Neuron (in vitro differentiated cells): ENCODE results near the gene CHRM2.

Experiments
- H2AFZ ChIP-seq: one replicate; pipeline ENCODE4 v1.6.1; 2013; ENCODE audit warnings: low read depth, mild to moderate bottlenecking, inconsistent platforms, low read length, moderate library complexity
- H3K27me3 ChIP-seq: one replicate; pipeline ENCODE4 v1.6.1; 2013; ENCODE audit warnings: low read length; ENCODE audit not compliant: insufficient read depth
- H3K36me3 ChIP-seq: one replicate; pipeline ENCODE4 v1.6.1; 2013; ENCODE audit warnings: low read length; ENCODE audit not compliant: insufficient read depth
- H3K4me1 ChIP-seq: one replicate; pipeline ENCODE4 v1.6.1; 2013; ENCODE audit warnings: low read length; ENCODE audit not compliant: insufficient read depth
- H3K4me3 ChIP-seq: 2 replicates; pipeline ENCODE4 v1.5.1; 2013; ENCODE audit warnings: mild to moderate bottlenecking, low read length, moderate library complexity
- H3K9me3 ChIP-seq: one replicate; pipeline ENCODE4 v1.6.1; 2013; ENCODE audit warnings: low read length

CHRM2 gene

DNA sequence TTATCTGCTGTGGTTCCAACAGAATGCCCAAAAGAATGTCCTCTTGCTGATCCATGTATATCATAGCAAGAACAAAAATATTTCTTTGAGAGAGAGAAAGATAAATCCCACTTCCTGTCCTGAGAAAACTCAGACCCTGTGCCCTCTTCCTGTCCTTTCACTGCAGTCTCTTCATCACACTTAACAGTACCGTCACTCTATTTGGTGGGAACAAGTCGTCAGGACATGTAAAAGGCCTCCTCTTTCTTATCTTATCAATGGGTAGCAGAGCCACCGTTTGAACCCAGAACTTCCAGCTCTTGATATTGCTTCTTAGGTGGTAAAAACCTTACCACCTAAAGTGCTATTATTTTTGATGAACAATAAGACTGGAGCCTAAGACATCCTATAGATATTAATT lies 43.9 kb downstream of the CHRM2 start:
- H3K9me3 ChIP-seq = no peaks in the 10 kb centered on the region
- H3K27me3 ChIP-seq = no peaks in the 10 kb centered on the region
- no peak overlapping the region for H2AFZ ChIP-seq
- H3K4me1 ChIP-seq = no peaks in the 10 kb centered on the region
- no peak overlapping the region for H3K4me3 ChIP-seq
- no peaks in the 10 kb centered on the region for H3K36me3 ChIP-seq

DNA sequence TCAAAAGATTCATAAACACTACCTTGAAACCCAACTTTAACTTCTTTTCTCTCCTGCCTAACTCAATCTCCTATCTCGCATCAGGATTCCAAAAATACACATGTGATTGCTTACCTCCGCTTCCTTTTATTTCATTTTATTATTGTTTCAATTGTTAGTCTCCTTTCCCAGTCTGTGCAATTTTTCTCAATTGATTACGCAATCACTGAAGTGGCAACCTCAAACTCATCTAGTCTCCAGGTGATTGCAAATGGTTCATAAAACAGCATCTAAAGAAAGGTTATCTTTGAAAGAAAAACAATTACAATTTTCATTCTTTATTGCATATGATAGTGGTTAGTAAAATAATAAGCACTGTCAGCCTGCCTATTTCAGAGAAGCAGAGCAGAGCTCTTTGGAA lies 45.6 kb downstream of the CHRM2 start:
- H3K27me3 ChIP-seq = no peaks in the 10 kb centered on the region
- H3K4me1 ChIP-seq = no peaks in the 10 kb centered on the region
- no peak overlapping the region for H3K4me3 ChIP-seq
- H3K36me3 ChIP-seq = no peaks in the 10 kb centered on the region
- no peaks in the 10 kb centered on the region for H3K9me3 ChIP-seq
- no peak overlapping the region for H2AFZ ChIP-seq

DNA sequence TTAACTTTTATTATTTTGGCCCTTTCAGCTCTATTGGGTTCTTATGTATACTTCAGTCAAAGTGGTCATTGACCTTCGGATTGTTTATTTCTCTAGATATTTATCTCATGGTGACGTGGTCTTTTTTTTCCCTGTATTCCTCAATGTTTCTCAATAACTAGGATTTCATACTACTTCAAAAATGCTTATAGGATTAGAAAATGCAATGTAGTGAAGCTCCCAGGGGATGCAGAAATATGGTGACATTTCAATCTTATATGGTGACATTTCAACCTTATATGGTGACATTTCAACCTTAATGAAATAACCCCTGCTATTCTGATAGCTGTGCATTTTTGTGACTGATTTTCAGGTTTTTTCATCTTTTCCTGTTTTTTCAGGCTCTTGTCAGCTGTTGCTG lies 51.4 kb downstream of the CHRM2 start:
- H3K36me3 ChIP-seq = no peaks in the 10 kb centered on the region
- no peaks in the 10 kb centered on the region for H3K4me1 ChIP-seq
- no peaks in the 10 kb centered on the region for H3K9me3 ChIP-seq
- no peaks in the 10 kb centered on the region for H3K27me3 ChIP-seq
- H3K4me3 ChIP-seq = no peak overlapping the region
- H2AFZ ChIP-seq = no peak overlapping the region

DNA sequence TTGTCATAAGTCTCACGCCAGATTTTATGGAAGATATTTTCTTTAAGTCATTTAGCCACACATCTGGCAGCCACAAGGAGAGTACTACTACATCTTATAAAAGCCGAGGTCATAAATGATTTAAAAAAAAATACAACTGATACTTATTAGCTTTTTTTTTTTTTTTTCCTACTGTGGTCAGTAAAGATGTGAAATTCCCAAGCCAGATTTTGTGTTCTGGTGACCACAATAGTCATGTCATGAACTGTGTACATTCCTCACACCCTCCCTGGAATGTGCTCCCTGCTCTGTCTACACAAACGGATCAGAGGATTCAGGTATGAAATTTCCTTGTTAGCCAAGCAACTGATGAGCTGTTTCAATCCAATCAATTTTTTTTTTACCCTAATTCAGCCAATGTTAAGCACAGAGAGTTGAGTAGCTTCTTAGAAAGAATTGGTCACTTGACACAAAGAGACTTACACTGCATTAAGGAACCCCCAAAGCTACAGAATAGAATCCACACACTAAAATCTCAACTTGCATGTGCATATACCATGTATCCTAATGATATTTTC lies 54.7 kb downstream of the CHRM2 start:
- Histone ChIP-seq H2AFZ (no peak overlapping the region), H3K9me3 (no peaks in the 10 kb centered on the region), H3K36me3 (no peaks in the 10 kb centered on the region), H3K4me1 (no peaks in the 10 kb centered on the region), H3K27me3 (no peaks in the 10 kb centered on the region), H3K4me3 (no peak overlapping the region)

DNA sequence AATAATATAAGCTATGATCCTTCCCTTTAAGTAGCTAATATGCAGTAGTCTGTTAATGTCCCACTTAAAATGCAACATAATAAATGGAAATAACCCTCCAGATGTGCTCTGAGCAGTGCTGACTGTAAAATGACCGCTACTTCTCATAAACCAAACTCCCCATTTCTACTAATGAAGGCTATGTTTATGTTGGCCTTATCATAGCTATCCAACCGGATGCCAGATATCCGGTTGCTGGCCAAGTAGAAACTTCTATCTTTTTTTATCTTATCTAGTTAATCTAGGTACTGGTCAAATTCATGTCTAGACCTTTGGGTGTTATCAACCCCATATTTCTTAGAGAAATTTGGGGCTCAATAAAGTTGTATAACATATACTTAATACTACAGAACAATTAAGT lies 56.6 kb downstream of the CHRM2 start:
- H3K36me3 ChIP-seq = no peaks in the 10 kb centered on the region
- no peak overlapping the region for H2AFZ ChIP-seq
- H3K4me3 ChIP-seq = no peak overlapping the region
- peaks cover 7% of the 10 kb centered on the region for H3K4me1 ChIP-seq
- no peaks in the 10 kb centered on the region for H3K9me3 ChIP-seq
- no peaks in the 10 kb centered on the region for H3K27me3 ChIP-seq

DNA sequence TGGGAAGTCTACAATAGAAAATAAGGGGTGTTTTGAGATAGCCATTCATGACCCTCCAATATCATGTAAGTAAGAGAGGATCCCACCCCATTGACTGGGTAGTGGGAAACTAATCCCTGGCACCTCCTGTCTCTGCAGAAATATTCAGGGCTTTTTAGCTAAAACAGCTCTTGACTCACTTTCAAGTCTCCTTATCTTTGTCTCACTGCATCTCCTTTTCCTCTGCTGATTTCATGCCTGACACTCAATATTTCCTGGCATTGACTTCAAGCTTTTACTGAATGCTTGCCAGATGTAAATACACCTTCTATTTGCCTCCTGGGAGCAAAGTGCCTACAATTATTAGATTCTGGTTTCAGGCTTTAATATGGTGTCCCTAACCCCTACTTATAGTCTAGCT lies 57.1 kb downstream of the CHRM2 start:
- Histone ChIP-seq H3K4me3 (no peak overlapping the region), H3K36me3 (no peaks in the 10 kb centered on the region), H2AFZ (no peak overlapping the region), H3K9me3 (no peaks in the 10 kb centered on the region), H3K27me3 (no peaks in the 10 kb centered on the region), H3K4me1 (peaks cover 7% of the 10 kb centered on the region)

DNA sequence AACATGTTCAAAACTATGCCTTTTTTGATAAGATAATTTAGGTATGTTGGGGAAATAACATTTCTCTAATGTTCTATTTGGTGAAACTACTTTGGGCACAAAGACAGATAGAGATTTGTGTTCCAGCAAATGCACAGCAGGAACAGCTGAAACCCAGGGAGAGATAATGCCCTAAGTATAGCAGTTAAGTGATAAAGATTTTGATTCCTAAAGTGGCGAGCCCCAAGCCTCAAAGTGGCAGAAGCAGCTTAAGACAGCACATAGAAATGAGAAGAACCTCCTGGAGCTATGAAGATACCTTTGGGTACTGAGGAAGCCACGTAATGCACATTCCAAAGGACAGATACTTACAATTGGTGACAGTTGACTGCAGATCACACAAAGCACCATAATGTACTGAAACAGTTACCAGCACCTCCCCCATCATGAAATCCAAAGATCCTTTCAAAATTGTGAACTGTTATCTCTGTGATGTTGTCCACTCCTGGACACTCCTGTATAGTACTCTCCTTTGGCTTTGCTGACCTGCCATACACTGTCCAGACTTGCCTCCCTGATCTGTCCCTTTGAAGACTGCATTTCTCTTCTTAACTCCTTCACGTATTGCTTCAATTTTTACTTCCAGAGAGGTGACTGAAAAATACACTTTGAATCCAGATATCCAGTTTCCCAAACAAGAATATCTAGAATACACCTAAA lies 62.9 kb downstream of the CHRM2 start:
- H3K36me3 ChIP-seq = no peaks in the 10 kb centered on the region
- no peaks in the 10 kb centered on the region for H3K9me3 ChIP-seq
- no peaks in the 10 kb centered on the region for H3K27me3 ChIP-seq
- H3K4me1 ChIP-seq = peaks cover 7% of the 10 kb centered on the region
- H2AFZ ChIP-seq = no peak overlapping the region
- H3K4me3 ChIP-seq = no peak overlapping the region

DNA sequence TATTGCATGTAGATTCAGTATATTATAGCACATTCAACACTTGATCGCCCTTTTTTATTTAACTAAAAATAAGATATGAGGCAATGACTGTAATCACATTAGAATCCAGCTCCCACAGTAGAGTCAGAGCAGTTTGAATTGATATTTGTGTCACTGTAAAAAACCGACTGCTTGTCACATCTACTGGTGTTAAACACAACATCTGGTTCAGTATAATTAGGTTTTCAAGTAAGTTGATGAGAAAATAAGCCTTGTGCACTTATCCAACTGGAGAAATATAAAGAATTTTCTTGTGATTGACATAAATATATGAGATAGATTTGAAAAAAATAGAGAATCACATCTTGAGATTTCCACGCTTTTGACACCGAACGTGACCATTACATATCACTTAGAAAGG lies 69.0 kb downstream of the CHRM2 start:
- H3K27me3 ChIP-seq = no peaks in the 10 kb centered on the region
- H3K9me3 ChIP-seq = no peaks in the 10 kb centered on the region
- peaks cover 7% of the 10 kb centered on the region for H3K4me1 ChIP-seq
- no peak overlapping the region for H3K4me3 ChIP-seq
- H2AFZ ChIP-seq = no peak overlapping the region
- H3K36me3 ChIP-seq = no peaks in the 10 kb centered on the region

DNA sequence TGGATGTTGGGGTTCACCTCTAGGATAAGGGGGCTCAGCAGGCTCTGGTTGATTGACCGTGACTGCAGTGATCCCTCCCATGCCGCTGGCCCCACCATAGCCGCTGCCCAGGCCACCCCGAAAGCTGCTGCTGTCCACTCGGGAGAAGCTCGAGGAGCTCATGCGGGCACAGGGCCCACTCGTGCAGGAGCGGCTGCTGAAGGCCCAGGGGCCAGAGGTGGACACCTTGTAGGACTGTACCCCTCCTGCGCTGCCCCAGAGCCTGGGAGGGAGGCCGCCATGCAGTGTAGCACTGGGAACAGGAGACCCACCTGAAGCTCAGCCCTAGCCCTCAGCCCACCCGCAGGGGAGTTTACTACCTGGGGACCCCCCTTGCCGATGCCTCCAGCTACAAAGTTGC lies 70.0 kb downstream of the CHRM2 start:
- H3K36me3 ChIP-seq = no peaks in the 10 kb centered on the region
- no peak overlapping the region for H2AFZ ChIP-seq
- H3K9me3 ChIP-seq = no peaks in the 10 kb centered on the region
- no peak overlapping the region for H3K4me3 ChIP-seq
- peaks cover 17% of the 10 kb centered on the region for H3K4me1 ChIP-seq
- no peaks in the 10 kb centered on the region for H3K27me3 ChIP-seq

DNA sequence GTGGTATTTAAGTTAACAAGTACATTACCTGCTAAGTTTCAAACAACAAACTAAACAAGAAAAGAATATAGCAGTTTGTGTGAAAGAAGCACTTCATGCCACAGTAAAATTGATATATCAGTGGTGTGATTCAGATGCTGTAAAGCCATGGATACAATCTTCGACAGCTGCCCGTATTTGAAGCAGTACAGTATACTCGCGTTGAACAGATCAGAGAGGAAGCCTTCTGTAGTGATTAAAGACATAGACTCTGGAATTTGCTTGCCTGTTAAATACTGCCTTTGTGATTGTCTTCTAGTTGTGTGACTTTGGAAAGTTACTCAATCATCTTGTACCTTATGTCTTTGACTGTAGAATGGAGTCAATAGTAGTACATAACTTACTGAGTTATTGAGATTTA lies 71.7 kb downstream of the CHRM2 start:
- peaks cover 18% of the 10 kb centered on the region for H3K4me1 ChIP-seq
- H3K4me3 ChIP-seq = no peak overlapping the region
- no peak overlapping the region for H2AFZ ChIP-seq
- no peaks in the 10 kb centered on the region for H3K27me3 ChIP-seq
- no peaks in the 10 kb centered on the region for H3K36me3 ChIP-seq
- no peaks in the 10 kb centered on the region for H3K9me3 ChIP-seq

DNA sequence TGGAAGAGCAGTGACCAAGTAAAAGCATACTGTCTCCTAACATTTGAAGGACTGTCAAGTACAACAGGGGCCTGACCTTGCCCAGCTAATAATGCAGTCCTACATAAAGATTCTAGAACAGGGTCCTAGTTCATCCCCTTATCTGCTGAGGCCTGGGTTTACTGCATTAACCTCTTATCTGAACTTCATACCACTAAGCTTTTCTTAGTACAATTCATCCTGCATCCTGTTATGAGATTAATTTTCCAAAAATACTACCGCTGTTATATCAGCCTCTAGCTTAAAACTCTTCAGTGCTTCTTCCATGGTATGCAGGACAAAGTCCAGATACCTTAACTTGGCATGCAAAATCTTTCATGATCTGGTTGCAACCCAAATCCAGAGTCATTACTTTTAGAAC lies 72.5 kb downstream of the CHRM2 start:
- Histone ChIP-seq H3K4me1 (peaks cover 18% of the 10 kb centered on the region), H3K9me3 (no peaks in the 10 kb centered on the region), H3K36me3 (no peaks in the 10 kb centered on the region), H3K4me3 (no peak overlapping the region), H3K27me3 (no peaks in the 10 kb centered on the region), H2AFZ (no peak overlapping the region)

DNA sequence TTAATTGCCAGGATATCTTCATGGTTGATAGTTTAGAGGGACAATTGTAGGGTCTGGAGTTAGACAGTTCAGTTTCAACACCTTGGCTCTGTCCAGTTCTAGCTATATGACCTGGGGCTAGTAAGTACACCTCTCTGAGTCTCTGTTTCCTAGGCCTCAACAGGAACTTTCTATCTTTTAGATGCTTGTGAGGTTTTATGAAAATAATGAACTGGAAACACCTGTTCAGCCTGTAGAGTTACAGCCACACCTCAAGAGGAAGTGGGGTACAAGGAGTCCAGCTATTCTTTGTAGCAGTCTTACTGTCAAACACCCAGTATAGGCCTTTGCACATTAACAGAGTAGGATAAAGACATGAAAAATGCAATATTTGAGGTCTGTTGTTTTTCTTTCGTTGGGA lies 73.4 kb downstream of the CHRM2 start:
- Histone ChIP-seq H3K9me3 (no peaks in the 10 kb centered on the region), H2AFZ (no peak overlapping the region), H3K36me3 (no peaks in the 10 kb centered on the region), H3K4me3 (no peak overlapping the region), H3K4me1 (peaks cover 18% of the 10 kb centered on the region), H3K27me3 (no peaks in the 10 kb centered on the region)

DNA sequence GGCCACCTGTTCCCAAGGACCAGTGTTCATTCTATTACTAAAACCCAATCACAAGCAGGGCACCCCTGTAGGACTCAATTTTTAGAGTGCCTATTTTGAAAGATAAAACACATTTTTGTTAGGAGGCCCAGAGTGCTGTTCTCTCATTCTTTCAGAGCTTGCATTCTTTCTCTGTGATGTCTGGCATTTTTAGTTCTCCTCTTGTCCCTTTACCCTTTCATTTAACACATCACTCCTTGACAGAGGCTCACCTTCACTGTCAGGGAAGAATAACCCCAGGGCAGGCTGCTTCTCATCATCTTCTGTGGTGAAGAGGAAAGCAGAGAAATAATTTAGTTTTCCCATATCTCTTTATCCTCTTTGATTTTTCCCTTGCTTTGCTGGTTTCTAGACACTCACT lies 73.9 kb downstream of the CHRM2 start:
- peaks cover 18% of the 10 kb centered on the region for H3K4me1 ChIP-seq
- no peaks in the 10 kb centered on the region for H3K9me3 ChIP-seq
- H3K4me3 ChIP-seq = no peak overlapping the region
- H3K36me3 ChIP-seq = no peaks in the 10 kb centered on the region
- peak overlapping the region; percentile 26 for H2AFZ ChIP-seq
- H3K27me3 ChIP-seq = no peaks in the 10 kb centered on the region

DNA sequence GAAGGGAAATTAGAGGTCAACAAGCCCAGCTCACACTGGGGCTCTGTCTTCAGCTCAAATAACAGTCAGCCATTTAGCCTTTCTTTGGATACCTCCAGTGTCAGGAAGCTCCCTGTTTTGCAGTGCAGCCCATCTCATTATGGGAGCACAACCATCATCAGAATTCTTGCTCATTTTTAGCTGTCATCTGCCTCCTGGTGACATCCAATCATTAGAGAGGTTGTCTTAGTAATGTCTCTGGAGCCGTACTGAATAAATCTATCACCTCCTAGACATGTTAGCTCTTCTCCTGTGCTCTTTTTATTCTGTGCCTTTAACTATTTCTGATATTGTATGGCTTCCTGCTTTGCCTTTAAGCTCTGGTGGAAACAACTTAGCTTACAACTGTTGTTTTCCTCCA lies 74.5 kb downstream of the CHRM2 start:
- no peaks in the 10 kb centered on the region for H3K36me3 ChIP-seq
- H3K9me3 ChIP-seq = no peaks in the 10 kb centered on the region
- no peak overlapping the region for H3K4me3 ChIP-seq
- no peaks in the 10 kb centered on the region for H3K27me3 ChIP-seq
- H3K4me1 ChIP-seq = peaks cover 18% of the 10 kb centered on the region
- H2AFZ ChIP-seq = peak overlapping the region; percentile 26
